Psoas muscle (tissue), 8 donors: ENCODE data around the gene MAP3K9. TPM values are rescaled to one million over a fixed set of nuclear protein-coding genes. Genes with fewer than 3 reads are reported as not detected.
A peak's percentile ranks its signal among the peaks of the same experiment; 100 is the strongest.

Experiments
- ATAC-seq, 4 donors: fragments of 200-7000 bp; cut with Tn5 transposase; one replicate each; pipeline ENCODE4 v1.9.1; 2020; ENCODE audit warnings: moderate library complexity in 3 of 4, mild to moderate bottlenecking in 2 of 4
- DNase-seq, 2 donors: peaks; one replicate each; pipeline ENCODE4 v3.0.0-alpha.2; 2020
- H3K27ac ChIP-seq: fragments of 200-600 bp; one replicate; pipeline ENCODE4 v1.8.0; 2022
- H3K27me3 ChIP-seq, 3 donors: fragments of 200-600 bp in 1 of 3; one replicate each; pipeline versions ENCODE4 v1.6.1 to v1.8.0; 2013 to 2022; ENCODE audit warnings: low read length in 2 of 3, mild to moderate bottlenecking in 2 of 3, moderate library complexity in 1 of 3; ENCODE audit not compliant: insufficient read depth in 3 of 3
- H3K36me3 ChIP-seq, 2 donors: fragments of 200-600 bp in 1 of 2; one replicate each; pipeline versions ENCODE4 v1.6.1 to v1.8.0; 2013 to 2022; ENCODE audit warnings: low read depth in 1 of 2, mild to moderate bottlenecking in 1 of 2, moderate library complexity in 1 of 2; ENCODE audit not compliant: insufficient read depth in 1 of 2
- H3K4me1 ChIP-seq: fragments of 200-600 bp; one replicate; pipeline ENCODE4 v1.8.0; 2022
- H3K4me3 ChIP-seq: fragments of 200-600 bp; one replicate; pipeline ENCODE4 v1.8.0; 2022; ENCODE audit warnings: mild to moderate bottlenecking
- H3K9me3 ChIP-seq: fragments of 200-600 bp; one replicate; pipeline ENCODE4 v1.8.0; 2022
- CTCF ChIP-seq: fragments of 200-600 bp; IDR thresholded peaks from one replicate; pipeline ENCODE4 v1.8.0; 2022; ENCODE audit warnings: antibody characterized with exemption
- WGBS, 3 donors: extraction: QIAGEN DNeasy Blood & Tissue Kit; methylation state at CpG; one replicate each; pipeline versions ENCODE4 v1.1.6 to v1.1.7; 2013; 5-methylcytosine and 5-hydroxymethylcytosine counted together
- intact Hi-C, 2 donors: fragments of 100-400 bp; cut with DNase I; formaldehyde crosslinking; loops; one replicate each; pipeline versions ENCODE4 v1.11.0 to v1.14.2; 2022
- polyA plus RNA-seq, 3 donors: library from polyadenylated mRNA; stranded (reverse); fragments of 200-250 nt; gene quantifications; one replicate each; pipeline ENCODE4 v1.2.3, GENCODE V29; 2013
- total RNA-seq, 4 donors: library from RNA; stranded (reverse); fragmentation: NEBNext Ultra II Directional in 2 of 4; extraction: Animal tissue kit (Norgen Biotek cat#: 25700) in 2 of 4; gene quantifications; one replicate each; pipeline versions ENCODE4 v1.2.1 to v1.2.4, GENCODE V29; 2021 to 2023
- donor health status: healthy with polysubstance abuse.
- donor health status: DM: no; HTN: no; CAD: no; lungs with moderate emphysema.
- donor health status: Bipolar disorder and iron deficiency.
- donor health status: healthy.
- donor health status: DM: yes; HTN: yes; CAD: no.
- donor health status: DM: no; HTN: no; CAD: no.
- donor health status: DM: no; HTN: no; CAD: no.
- donor health status: DM: yes; HTN: yes; CAD: no.

The MAP3K9 gene
- total and polyA plus RNA-seq, 7 donors, result 0.44 to 4.3 (median 2.1) TPM

- H3K4me3 ChIP-seq, result no peak overlapping the region
- ATAC-seq (no peak), DNase-seq (no peak)
- no peak for TF ChIP-seq CTCF
- no peaks in the 10 kb centered on the region for H3K27me3 ChIP-seq
- no peaks in the 10 kb centered on the region for H3K9me3 ChIP-seq
- H3K4me1 ChIP-seq, result peaks cover 21% of the 10 kb centered on the region
- WGBS, 3 donors, result 78 to 87% (median 83%) methylated on average over 3 of the region's 3 CpGs
- no peaks in the 10 kb centered on the region for H3K36me3 ChIP-seq
- H3K27ac ChIP-seq, result no peak overlapping the region
- intact Hi-C loops, result no loop called here
These were observed 85.2 kb downstream of the MAP3K9 start for GRCh38 chr14:70724110-70724509.

GRCh38 chr14:70723276-70723675 lies 86.0 kb downstream of the MAP3K9 start:
- H3K36me3 ChIP-seq, result no peaks in the 10 kb centered on the region
- intact Hi-C loops, result no loop called here
- no peaks in the 10 kb centered on the region for H3K27me3 ChIP-seq
- 77 to 85% (median 80%) methylated on average over 5 of the region's 5 CpGs for WGBS, 3 donors
- ATAC-seq, result no peak
- DNase-seq, result no peak
- H3K9me3 ChIP-seq, result no peaks in the 10 kb centered on the region
- no peak for TF ChIP-seq CTCF
- no peak overlapping the region for H3K27ac ChIP-seq
- H3K4me3 ChIP-seq, result no peak overlapping the region
- H3K4me1 ChIP-seq, result peaks cover 21% of the 10 kb centered on the region

- DNase-seq (no peak), ATAC-seq (no peak)
- 30 to 46% (median 30%) methylated on average over 3 of the region's 3 CpGs for WGBS, 3 donors
- H3K27ac ChIP-seq, result no peak overlapping the region
- H3K27me3 ChIP-seq, result no peaks in the 10 kb centered on the region
- H3K9me3 ChIP-seq, result no peaks in the 10 kb centered on the region
- H3K4me1 ChIP-seq, result peaks cover 21% of the 10 kb centered on the region
- TF ChIP-seq CTCF, result no peak
- no peaks in the 10 kb centered on the region for H3K36me3 ChIP-seq
- intact Hi-C loops, result no loop called here
- H3K4me3 ChIP-seq, result no peak overlapping the region
These were observed 86.9 kb downstream of the MAP3K9 start for GRCh38 chr14:70722418-70722817.

GRCh38 chr14:70721542-70721941 lies 87.8 kb downstream of the MAP3K9 start:
- ATAC-seq (peak; percentile 38 to 78 (median 66)), DNase-seq (no peak)
- Histone ChIP-seq H3K9me3 (no peaks in the 10 kb centered on the region), H3K27me3 (no peaks in the 10 kb centered on the region), H3K36me3 (no peaks in the 10 kb centered on the region), H3K4me1 (peaks cover 13% of the 10 kb centered on the region), H3K27ac (no peak overlapping the region), H3K4me3 (no peak overlapping the region)
- intact Hi-C loops, result no loop called here
- WGBS, 3 donors, result 49 to 61% (median 57%) methylated on average over 2 of the region's 2 CpGs
- TF ChIP-seq CTCF, result no peak

GRCh38 chr14:70718383-70719118 lies 90.8 kb downstream of the MAP3K9 start:
- intact Hi-C loops, result no loop called here

More at GRCh38 chr14:70718383-70719118, 90.8 kb downstream of the MAP3K9 start:
- ATAC-seq (no peak), DNase-seq (no peak)
- no peaks in the 10 kb centered on the region for H3K27me3 ChIP-seq
- H3K4me3 ChIP-seq, result no peak overlapping the region
- 67 to 75% (median 71%) methylated on average over 8 of the region's 8 CpGs for WGBS, 3 donors
- no peak overlapping the region for H3K27ac ChIP-seq
- no peak for TF ChIP-seq CTCF
- H3K4me1 ChIP-seq, result peaks cover 11% of the 10 kb centered on the region
- H3K36me3 ChIP-seq, result no peaks in the 10 kb centered on the region
- H3K9me3 ChIP-seq, result no peaks in the 10 kb centered on the region
